Upper lobe of left lung (tissue), 6 donors: Measurements from ENCODE around the gene ADAMTS7. TPM values are rescaled to one million over a fixed set of nuclear protein-coding genes. Genes with fewer than 3 reads are reported as not detected.

Source experiments
- ATAC-seq, 2 donors: fragments of 200-7000 bp; cut with Tn5 transposase; one replicate each; pipeline ENCODE4 v1.9.1; 2022; ENCODE audit warnings: mild to moderate bottlenecking in 2 of 2, moderate library complexity in 2 of 2; ENCODE audit not compliant: low FRiP score in 2 of 2
- DNase-seq, 2 donors: peaks; one replicate each; pipeline ENCODE4 v3.0.0-alpha.2; 2019 to 2020
- H3K27ac ChIP-seq, 4 donors: fragments of 200-600 bp; sonication (generic); one replicate each; pipeline ENCODE4 v1.5.1; 2016 to 2019
- H3K27me3 ChIP-seq, 4 donors: fragments of 200-600 bp; sonication (generic); one replicate each; pipeline ENCODE4 v1.5.1; 2017 to 2019
- H3K36me3 ChIP-seq, 4 donors: fragments of 200-600 bp; sonication (generic); one replicate each; pipeline ENCODE4 v1.5.1; 2016 to 2019
- H3K4me1 ChIP-seq, 4 donors: fragments of 200-600 bp; sonication (generic); one replicate each; pipeline ENCODE4 v1.5.1; 2018 to 2019
- H3K4me3 ChIP-seq, 4 donors: fragments of 200-600 bp; sonication (generic); one replicate each; pipeline ENCODE4 v1.5.1; 2017 to 2019; ENCODE audit warnings: mild to moderate bottlenecking in 2 of 4, moderate library complexity in 1 of 4
- H3K9me3 ChIP-seq, 4 donors: fragments of 200-600 bp; sonication (generic); one replicate each; pipeline ENCODE4 v1.5.1; 2018 to 2019
- EP300 ChIP-seq, 4 donors: sonication (generic); formaldehyde crosslinking; IDR thresholded peaks; one replicate each; pipeline ENCODE4 v1.5.1; 2017; ENCODE audit warnings: antibody characterized with exemption in 4 of 4, control low read depth in 2 of 4
- POLR2A ChIP-seq, 4 donors: fragments of 450-650 bp; IDR thresholded peaks; one replicate each; pipeline ENCODE4 v1.5.1; 2016 to 2017; ENCODE audit warnings: antibody characterized with exemption in 4 of 4, mild to moderate bottlenecking in 2 of 4
- POLR2AphosphoS5 ChIP-seq, 2 donors: sonication (generic); formaldehyde crosslinking; IDR thresholded peaks; one replicate each; pipeline ENCODE4 v1.5.1; 2017; ENCODE audit warnings: antibody characterized with exemption in 2 of 2
- WGBS, 2 donors: methylation state at CpG; one replicate each; pipeline ENCODE4 v1.1.5; 2017 to 2018; 5-methylcytosine and 5-hydroxymethylcytosine counted together
- small RNA-seq, 4 donors: library from RNA; depleted of rRNA; stranded (forward); fragments of <200 nt; gene quantifications; one replicate each; pipeline ENCODE3, GENCODE V24; 2016
- total RNA-seq, 6 donors: library from RNA; depleted of rRNA in 4 of 6; stranded (reverse); fragments of >200 nt in 4 of 6; gene quantifications; one replicate each; pipeline versions ENCODE4 v1.1.0 to v1.2.1, GENCODE V29; 2016 to 2021
- TF ChIP-seq, protein P1 (sequence below), 6 experiments: fragments of 450-650 bp in 4 of 6; fragments of 200-600 bp in 2 of 6; sonication (generic) in 2 of 6; IDR thresholded peaks; one replicate each; pipeline ENCODE4 v1.5.1; 2016 to 2019; ENCODE audit warnings: antibody characterized with exemption in 6 of 6
- donor health status: DM: no; HTN: no; CAD: no; lungs with moderate emphysema.
- donor health status: DM: no; HTN: yes; CAD: no; lungs with severe emphysema.

Gene ADAMTS7
- total RNA-seq, 6 donors from 2014 or later, result 1.8 to 10.2 (median 5.1) TPM

DNA sequence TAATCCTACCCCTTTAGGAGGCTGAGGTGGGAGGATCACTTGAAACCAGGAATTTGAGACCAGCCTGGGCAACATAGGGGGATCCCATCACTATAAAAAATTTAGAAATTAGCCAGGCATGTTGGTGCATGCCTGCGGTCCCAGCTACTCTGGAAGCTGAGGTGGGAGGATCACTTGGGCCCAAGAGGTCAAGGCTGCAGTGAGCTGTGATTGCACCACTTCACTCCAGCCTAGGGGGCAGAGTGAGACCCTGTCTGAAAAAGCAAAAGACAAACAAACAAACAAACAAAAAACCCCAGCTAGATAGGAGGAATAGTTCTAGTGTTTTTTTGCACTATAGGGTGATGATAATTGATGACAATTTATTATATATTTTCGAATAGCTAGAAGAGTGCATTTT is 99.6 kb downstream of the ADAMTS7 start:
- TF ChIP-seq EP300 (IDR thresholded peaks at IDR 0.05) (no peak), POLR2A (IDR thresholded peaks at IDR 0.05) (no peak), POLR2AphosphoS5 (IDR thresholded peaks at IDR 0.05) (no peak)
- TF ChIP-seq, protein P1, sequence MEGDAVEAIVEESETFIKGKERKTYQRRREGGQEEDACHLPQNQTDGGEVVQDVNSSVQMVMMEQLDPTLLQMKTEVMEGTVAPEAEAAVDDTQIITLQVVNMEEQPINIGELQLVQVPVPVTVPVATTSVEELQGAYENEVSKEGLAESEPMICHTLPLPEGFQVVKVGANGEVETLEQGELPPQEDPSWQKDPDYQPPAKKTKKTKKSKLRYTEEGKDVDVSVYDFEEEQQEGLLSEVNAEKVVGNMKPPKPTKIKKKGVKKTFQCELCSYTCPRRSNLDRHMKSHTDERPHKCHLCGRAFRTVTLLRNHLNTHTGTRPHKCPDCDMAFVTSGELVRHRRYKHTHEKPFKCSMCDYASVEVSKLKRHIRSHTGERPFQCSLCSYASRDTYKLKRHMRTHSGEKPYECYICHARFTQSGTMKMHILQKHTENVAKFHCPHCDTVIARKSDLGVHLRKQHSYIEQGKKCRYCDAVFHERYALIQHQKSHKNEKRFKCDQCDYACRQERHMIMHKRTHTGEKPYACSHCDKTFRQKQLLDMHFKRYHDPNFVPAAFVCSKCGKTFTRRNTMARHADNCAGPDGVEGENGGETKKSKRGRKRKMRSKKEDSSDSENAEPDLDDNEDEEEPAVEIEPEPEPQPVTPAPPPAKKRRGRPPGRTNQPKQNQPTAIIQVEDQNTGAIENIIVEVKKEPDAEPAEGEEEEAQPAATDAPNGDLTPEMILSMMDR (IDR thresholded peaks at IDR 0.05), result no peak
- H3K4me3 ChIP-seq, result no peak overlapping the region
- H3K9me3 ChIP-seq, result peaks cover 0 to 3% (median 0%) of the 10 kb centered on the region in 4 donors
- H3K4me1 ChIP-seq, result peaks cover 0 to 7% (median 6%) of the 10 kb centered on the region in 4 donors
- no peaks in the 10 kb centered on the region for H3K27me3 ChIP-seq
- H3K36me3 ChIP-seq, result no peaks in the 10 kb centered on the region
- WGBS, 2 donors, result 83% methylated on average over 2 of the region's 2 CpGs
- H3K27ac ChIP-seq, result no peak overlapping the region
- ATAC-seq (no peak), DNase-seq (no peak)

DNA sequence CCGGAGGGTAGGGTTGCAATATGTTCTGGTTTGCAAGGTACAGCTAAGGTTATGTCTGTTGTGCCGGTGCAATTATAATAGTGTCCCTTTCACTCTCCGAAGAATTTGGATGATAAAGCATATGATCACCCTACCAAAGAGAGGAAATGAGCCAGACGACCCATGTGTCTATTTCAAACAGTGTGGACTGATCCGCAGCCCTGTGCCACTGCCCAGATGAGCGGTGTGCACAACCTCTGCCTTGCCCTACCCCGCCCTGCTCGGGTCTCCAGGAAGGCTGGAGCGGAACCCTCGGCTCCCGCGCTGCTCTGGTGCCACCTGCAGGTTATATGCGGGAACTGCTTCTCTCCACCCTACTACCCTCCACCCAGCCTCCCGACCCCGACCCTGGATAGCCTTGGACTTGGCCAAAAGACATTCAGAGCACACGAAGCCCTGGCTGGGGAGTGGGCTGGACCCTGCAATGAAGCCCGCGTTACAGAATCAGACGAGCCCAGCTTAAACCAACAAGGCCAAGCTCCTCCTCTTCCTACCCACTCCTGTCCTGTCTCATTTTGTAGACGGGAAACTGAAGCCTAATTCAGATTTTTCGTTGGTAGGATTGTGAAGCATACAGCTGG is 101.9 kb downstream of the ADAMTS7 start:
- 10 to 11% methylated on average over 18 to 21 of the region's 21 CpGs for WGBS, 2 donors
- DNase-seq (peak; percentile 69 to 87), ATAC-seq (peak; percentile 89 to 96)
- H3K27me3 ChIP-seq, result no peaks in the 10 kb centered on the region
- no peaks in the 10 kb centered on the region for H3K9me3 ChIP-seq
- no peaks in the 10 kb centered on the region for H3K36me3 ChIP-seq
- peak overlapping the region in 1 of 4 donors; percentile 13 for H3K4me3 ChIP-seq
- peaks cover 0 to 7% (median 6%) of the 10 kb centered on the region in 4 donors for H3K4me1 ChIP-seq
- H3K27ac ChIP-seq, result no peak overlapping the region
- no peak for TF ChIP-seq EP300 (IDR thresholded peaks at IDR 0.05)
- TF ChIP-seq, protein P1 (IDR thresholded peaks at IDR 0.05), result peak; percentile 83 to 93 (median 90)
- TF ChIP-seq POLR2AphosphoS5 (IDR thresholded peaks at IDR 0.05), result no peak

Small RNA genes within 50 kb of the gene (small RNA-seq; reads per million reads assigned to genes)
- 0 reads per million in 4 donors for gene AC022748.3

Other genes starting within 250 kb of the ADAMTS7 start
- gene CHRNA5, start 245.9 kb downstream of the ADAMTS7 start, total RNA-seq, result 1 to 10 TPM in 1 of 6 donors, under 1 TPM in 3, not detected in 2; 0.29 to 1.5 (median 0.38) TPM
- under 1 TPM in 5 of 6 donors, not detected in 1; 0.13 to 0.49 (median 0.22) TPM for gene CHRNA3, start 190.5 kb downstream of the ADAMTS7 start, total RNA-seq
- gene CHRNB4, start 170.3 kb downstream of the ADAMTS7 start, total RNA-seq, result not detected
- 100 to 1,000 TPM; 202 to 462 (median 292) TPM for gene MORF4L1, start 61.4 kb upstream of the ADAMTS7 start, total RNA-seq
- gene CTSH, start 133.6 kb upstream of the ADAMTS7 start, total RNA-seq, result 1,000 to 10,000 TPM in 4 of 6 donors, 100 to 1,000 TPM in 2; 699 to 3,907 (median 1,498) TPM